Uterus (tissue), 2 donors: Measurements from ENCODE around the gene COLEC11.

Experiments
- CTCF ChIP-seq, 4 experiments: fragments of 200-600 bp in 2 of 4; fragments of 450-650 bp in 2 of 4; sonication (generic) in 2 of 4; IDR thresholded peaks; one replicate each; pipeline ENCODE4 v1.5.1; 2016 to 2019; ENCODE audit warnings: antibody characterized with exemption in 4 of 4, mild to moderate bottlenecking in 2 of 4, moderate library complexity in 1 of 4
- POLR2A ChIP-seq, 2 donors: fragments of 450-650 bp; IDR thresholded peaks; one replicate each; pipeline ENCODE4 v1.6.1; 2016; ENCODE audit warnings: antibody characterized with exemption in 2 of 2, mild to moderate bottlenecking in 1 of 2, moderate library complexity in 1 of 2

- no peak for TF ChIP-seq CTCF (IDR thresholded peaks at IDR 0.05)
- TF ChIP-seq POLR2A (IDR thresholded peaks at IDR 0.05): no peak
Measured at GRCh38 chr2:3578987-3579386, 15.9 kb upstream of the COLEC11 start.
